HepG2 (cell line): Measurements from ENCODE around the gene ARCN1. TPM values are rescaled to one million over a fixed set of nuclear protein-coding genes. Genes with fewer than 3 reads are reported as not detected.
A peak's percentile ranks its signal among the peaks of the same experiment; 100 is the strongest.

Experiments used
- AKAP8 ChIP-seq: sonication (generic); formaldehyde crosslinking; IDR thresholded peaks from 2 replicates; pipeline ENCODE4 v1.5.1; 2020; ENCODE audit warnings: mild to moderate bottlenecking, missing genetic modification reagents
- ARNTL ChIP-seq: sonication (generic); formaldehyde crosslinking; IDR thresholded peaks from 2 replicates; pipeline ENCODE4 v1.4.0; 2020; ENCODE audit warnings: mild to moderate bottlenecking, missing genetic modification reagents
- CBFB ChIP-seq: sonication (generic); formaldehyde crosslinking; IDR thresholded peaks from 2 replicates; pipeline ENCODE4 v1.4.0; 2020; ENCODE audit warnings: missing genetic modification reagents
- GABPB1 ChIP-seq: IDR thresholded peaks from 2 replicates; pipeline ENCODE4 v1.6.1; 2016; ENCODE audit warnings: mild to moderate bottlenecking, missing genetic modification reagents, moderate library complexity, missing compliant biosample characterization
- ISL2 ChIP-seq: sonication (generic); formaldehyde crosslinking; IDR thresholded peaks from 2 replicates; pipeline ENCODE4 v1.5.0; 2020; ENCODE audit warnings: missing genetic modification reagents
- MAFK ChIP-seq, 2 experiments: IDR thresholded peaks in 1 of 2; conservative IDR thresholded peaks in 1 of 2; 2 replicates each; pipeline ENCODE4 v1.6.1; 2011; ENCODE audit warnings: improper control_type of control experiment in 2 of 2, low read length in 2 of 2
- MEIS2 ChIP-seq: sonication (generic); formaldehyde crosslinking; IDR thresholded peaks from 2 replicates; pipeline ENCODE4 v1.9.0; 2021; ENCODE audit warnings: mild to moderate bottlenecking, missing genetic modification reagents
- NFATC3 ChIP-seq: sonication (generic); formaldehyde crosslinking; IDR thresholded peaks from 2 replicates; pipeline ENCODE4 v1.5.1; 2020; ENCODE audit warnings: mild to moderate bottlenecking, missing genetic modification reagents
- PCBP2 ChIP-seq: fragments of 200-400 bp; formaldehyde crosslinking; optimal IDR thresholded peaks from 2 replicates; pipeline ENCODE3; 2018; ENCODE audit warnings: low read length, low read depth; ENCODE audit not compliant: poor library complexity, severe bottlenecking
- PRMT3 ChIP-seq: sonication (generic); formaldehyde crosslinking; IDR thresholded peaks from 2 replicates; pipeline ENCODE4 v1.8.1; 2022; ENCODE audit warnings: low read depth, mild to moderate bottlenecking, moderate library complexity, missing genetic modification reagents, borderline replicate concordance
- RAD51 ChIP-seq: fragments of 450-650 bp; IDR thresholded peaks from 2 replicates; pipeline ENCODE4 v1.6.1; 2016; ENCODE audit warnings: borderline replicate concordance
- SAP130 ChIP-seq: IDR thresholded peaks from 2 replicates; pipeline ENCODE4 v1.6.1; 2016; ENCODE audit warnings: low read depth
- TEAD2 ChIP-seq: sonication (generic); formaldehyde crosslinking; IDR thresholded peaks from 2 replicates; pipeline ENCODE4 v1.9.0; 2021; ENCODE audit warnings: missing genetic modification reagents
- TMF1 ChIP-seq: sonication (generic); formaldehyde crosslinking; IDR thresholded peaks from 2 replicates; pipeline ENCODE4 v1.8.1; 2022; ENCODE audit warnings: low read depth, missing genetic modification reagents
- TP53 ChIP-seq: sonication (generic); formaldehyde crosslinking; conservative IDR thresholded peaks from 2 replicates; pipeline ENCODE4 v1.4.0; 2020; ENCODE audit warnings: missing genetic modification reagents
- YEATS2 ChIP-seq: sonication (generic); formaldehyde crosslinking; IDR thresholded peaks from 2 replicates; pipeline ENCODE4 v1.4.0; 2020; ENCODE audit warnings: missing genetic modification reagents, borderline replicate concordance
- ZFP62 ChIP-seq: sonication (generic); formaldehyde crosslinking; IDR thresholded peaks from 2 replicates; pipeline ENCODE4 v1.4.0; 2020; ENCODE audit warnings: missing genetic modification reagents
- ZNF121 ChIP-seq: sonication (generic); formaldehyde crosslinking; IDR thresholded peaks from 2 replicates; pipeline ENCODE4 v1.5.0; 2020; ENCODE audit warnings: mild to moderate bottlenecking, missing genetic modification reagents
- polyA plus RNA-seq, 8 experiments: library from polyadenylated mRNA; depleted of rRNA in 3 of 8; stranded (reverse) in 7 of 8; unstranded in 1 of 8; fragments of >200 nt; fragmentation: Illumina TruSeq in 4 of 8; extraction: Trizol in 4 of 8; gene quantifications; 2 replicates each; pipeline versions ENCODE4 v1.2.1 to v1.2.3, GENCODE V29; 2011 to 2016; ENCODE audit warnings: low read depth in 4 of 8, missing spikeins in 1 of 8, mixed read lengths in 1 of 8; ENCODE audit not compliant: insufficient read depth in 1 of 8
- total RNA-seq, 5 experiments: library from RNA; depleted of rRNA; stranded (reverse); fragments of >200 nt; fragmentation: Illumina TruSeq; extraction: Trizol; gene quantifications; 2 replicates each; pipeline ENCODE4 v1.2.3, GENCODE V29; 2016; ENCODE audit warnings: low read depth in 1 of 5
- TF ChIP-seq, protein P1 (sequence below): sonication (generic); formaldehyde crosslinking; IDR thresholded peaks from 2 replicates; pipeline ENCODE4 v1.5.1; 2020; ENCODE audit warnings: mild to moderate bottlenecking, missing genetic modification reagents, borderline replicate concordance
- TF ChIP-seq, protein P2 (sequence below): sonication (generic); formaldehyde crosslinking; IDR thresholded peaks from 2 replicates; pipeline ENCODE4 v1.4.0; 2020; ENCODE audit warnings: mild to moderate bottlenecking, low read depth, missing genetic modification reagents
- TF ChIP-seq, protein P3 (sequence below): sonication (generic); formaldehyde crosslinking; IDR thresholded peaks from 2 replicates; pipeline ENCODE4 v1.5.0; 2020; ENCODE audit warnings: mild to moderate bottlenecking, low read depth, missing genetic modification reagents, borderline replicate concordance
- TF ChIP-seq, protein P4 (sequence below): sonication (generic); formaldehyde crosslinking; conservative IDR thresholded peaks from 2 replicates; pipeline ENCODE4 v1.4.0; 2020; ENCODE audit warnings: missing genetic modification reagents

The ARCN1 gene
- total and polyA plus RNA-seq, 2 of the 13 experiments (the other 11 are each of a cell fraction or from before 2014, with no cell fraction given), result 148 to 200 TPM

DNA sequence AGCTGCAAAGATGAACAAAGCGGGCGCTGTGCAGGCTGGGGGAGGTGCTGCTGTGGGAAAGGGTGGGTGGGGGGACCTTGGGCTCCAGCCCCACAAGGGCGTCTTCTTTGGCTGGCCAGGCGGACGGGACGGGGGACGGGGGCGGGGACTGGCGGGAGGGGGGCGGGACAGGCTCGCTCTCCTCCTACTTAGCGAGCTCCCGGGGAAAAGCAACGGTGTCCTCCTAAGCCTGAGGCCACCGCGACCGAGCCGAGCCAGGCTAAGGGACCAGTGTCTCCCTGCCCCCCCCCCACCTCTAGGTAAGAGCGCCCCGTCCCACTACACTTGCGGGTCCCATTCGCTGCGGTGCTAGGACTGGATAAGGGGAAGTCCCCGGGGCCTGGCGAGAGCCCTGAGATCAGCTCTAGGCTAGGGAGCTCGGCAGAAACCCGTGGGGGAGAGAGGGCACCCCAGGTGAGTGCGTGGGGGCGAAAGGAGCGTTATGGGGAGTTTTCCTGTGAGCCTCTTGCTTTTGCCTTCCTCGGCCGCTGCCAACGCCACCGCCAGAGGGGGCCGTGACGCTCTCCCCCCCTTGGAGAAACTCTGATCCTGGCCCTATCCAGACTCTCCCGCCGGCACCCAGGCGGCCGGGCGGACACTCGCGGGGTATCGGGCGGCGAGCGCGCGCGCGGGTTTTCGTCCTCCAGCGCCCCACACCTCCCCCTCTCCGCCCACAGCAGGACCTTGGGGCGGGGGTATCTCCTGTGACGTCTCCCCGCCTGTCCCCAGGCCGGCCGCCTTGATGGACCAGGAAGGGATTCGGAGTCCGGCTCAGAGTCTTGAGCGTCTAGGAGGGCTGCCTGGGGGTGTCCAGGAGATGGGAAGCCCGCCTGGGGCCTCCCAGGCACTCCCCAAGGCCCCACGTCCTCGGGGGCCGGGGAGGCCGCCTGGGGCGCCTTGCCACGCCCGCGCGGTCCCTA is 35.5 kb downstream of the ARCN1 start, which contains the start of gene PHLDB1 (continued):
- TF ChIP-seq, protein P1, sequence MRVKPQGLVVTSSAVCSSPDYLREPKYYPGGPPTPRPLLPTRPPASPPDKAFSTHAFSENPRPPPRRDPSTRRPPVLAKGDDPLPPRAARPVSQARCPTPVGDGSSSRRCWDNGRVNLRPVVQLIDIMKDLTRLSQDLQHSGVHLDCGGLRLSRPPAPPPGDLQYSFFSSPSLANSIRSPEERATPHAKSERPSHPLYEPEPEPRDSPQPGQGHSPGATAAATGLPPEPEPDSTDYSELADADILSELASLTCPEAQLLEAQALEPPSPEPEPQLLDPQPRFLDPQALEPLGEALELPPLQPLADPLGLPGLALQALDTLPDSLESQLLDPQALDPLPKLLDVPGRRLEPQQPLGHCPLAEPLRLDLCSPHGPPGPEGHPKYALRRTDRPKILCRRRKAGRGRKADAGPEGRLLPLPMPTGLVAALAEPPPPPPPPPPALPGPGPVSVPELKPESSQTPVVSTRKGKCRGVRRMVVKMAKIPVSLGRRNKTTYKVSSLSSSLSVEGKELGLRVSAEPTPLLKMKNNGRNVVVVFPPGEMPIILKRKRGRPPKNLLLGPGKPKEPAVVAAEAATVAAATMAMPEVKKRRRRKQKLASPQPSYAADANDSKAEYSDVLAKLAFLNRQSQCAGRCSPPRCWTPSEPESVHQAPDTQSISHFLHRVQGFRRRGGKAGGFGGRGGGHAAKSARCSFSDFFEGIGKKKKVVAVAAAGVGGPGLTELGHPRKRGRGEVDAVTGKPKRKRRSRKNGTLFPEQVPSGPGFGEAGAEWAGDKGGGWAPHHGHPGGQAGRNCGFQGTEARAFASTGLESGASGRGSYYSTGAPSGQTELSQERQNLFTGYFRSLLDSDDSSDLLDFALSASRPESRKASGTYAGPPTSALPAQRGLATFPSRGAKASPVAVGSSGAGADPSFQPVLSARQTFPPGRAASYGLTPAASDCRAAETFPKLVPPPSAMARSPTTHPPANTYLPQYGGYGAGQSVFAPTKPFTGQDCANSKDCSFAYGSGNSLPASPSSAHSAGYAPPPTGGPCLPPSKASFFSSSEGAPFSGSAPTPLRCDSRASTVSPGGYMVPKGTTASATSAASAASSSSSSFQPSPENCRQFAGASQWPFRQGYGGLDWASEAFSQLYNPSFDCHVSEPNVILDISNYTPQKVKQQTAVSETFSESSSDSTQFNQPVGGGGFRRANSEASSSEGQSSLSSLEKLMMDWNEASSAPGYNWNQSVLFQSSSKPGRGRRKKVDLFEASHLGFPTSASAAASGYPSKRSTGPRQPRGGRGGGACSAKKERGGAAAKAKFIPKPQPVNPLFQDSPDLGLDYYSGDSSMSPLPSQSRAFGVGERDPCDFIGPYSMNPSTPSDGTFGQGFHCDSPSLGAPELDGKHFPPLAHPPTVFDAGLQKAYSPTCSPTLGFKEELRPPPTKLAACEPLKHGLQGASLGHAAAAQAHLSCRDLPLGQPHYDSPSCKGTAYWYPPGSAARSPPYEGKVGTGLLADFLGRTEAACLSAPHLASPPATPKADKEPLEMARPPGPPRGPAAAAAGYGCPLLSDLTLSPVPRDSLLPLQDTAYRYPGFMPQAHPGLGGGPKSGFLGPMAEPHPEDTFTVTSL (CRISPR knock-in tag), result 0 out of 2 replicates have a peak, but pooled peaks have one; percentile 22
- TF ChIP-seq PRMT3 (CRISPR knock-in tag) (no peak), YEATS2 (CRISPR knock-in tag) (no peak), PCBP2 (no peak), TEAD2 (CRISPR knock-in tag) (no peak), CBFB (CRISPR knock-in tag) (no peak), AKAP8 (no peak; the same call in 1 of the 2 replicates), GABPB1 (peak; percentile 45; the same call in 1 of the 2 replicates), ARNTL (CRISPR knock-in tag) (no peak), RAD51 (no peak), ZFP62 (no peak), NFATC3 (CRISPR knock-in tag) (no peak), ISL2 (CRISPR knock-in tag) (no peak), ZNF121 (CRISPR knock-in tag) (no peak), MAFK (conservative IDR thresholded peaks at IDR 0.05 in 1 of 2, IDR thresholded peaks at IDR 0.05 in 1 of 2; ENCODE audit: low read length in 2 of 2) (no peak), SAP130 (CRISPR knock-in tag) (no peak), TP53 (CRISPR knock-in tag) (no peak), MEIS2 (CRISPR knock-in tag) (no peak), TMF1 (CRISPR knock-in tag) (no peak)
- TF ChIP-seq, protein P2, sequence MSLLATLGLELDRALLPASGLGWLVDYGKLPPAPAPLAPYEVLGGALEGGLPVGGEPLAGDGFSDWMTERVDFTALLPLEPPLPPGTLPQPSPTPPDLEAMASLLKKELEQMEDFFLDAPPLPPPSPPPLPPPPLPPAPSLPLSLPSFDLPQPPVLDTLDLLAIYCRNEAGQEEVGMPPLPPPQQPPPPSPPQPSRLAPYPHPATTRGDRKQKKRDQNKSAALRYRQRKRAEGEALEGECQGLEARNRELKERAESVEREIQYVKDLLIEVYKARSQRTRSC (CRISPR knock-in tag), result no peak
- TF ChIP-seq, protein P3, sequence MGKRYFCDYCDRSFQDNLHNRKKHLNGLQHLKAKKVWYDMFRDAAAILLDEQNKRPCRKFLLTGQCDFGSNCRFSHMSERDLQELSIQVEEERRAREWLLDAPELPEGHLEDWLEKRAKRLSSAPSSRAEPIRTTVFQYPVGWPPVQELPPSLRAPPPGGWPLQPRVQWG (CRISPR knock-in tag), result no peak
- TF ChIP-seq, protein P4, sequence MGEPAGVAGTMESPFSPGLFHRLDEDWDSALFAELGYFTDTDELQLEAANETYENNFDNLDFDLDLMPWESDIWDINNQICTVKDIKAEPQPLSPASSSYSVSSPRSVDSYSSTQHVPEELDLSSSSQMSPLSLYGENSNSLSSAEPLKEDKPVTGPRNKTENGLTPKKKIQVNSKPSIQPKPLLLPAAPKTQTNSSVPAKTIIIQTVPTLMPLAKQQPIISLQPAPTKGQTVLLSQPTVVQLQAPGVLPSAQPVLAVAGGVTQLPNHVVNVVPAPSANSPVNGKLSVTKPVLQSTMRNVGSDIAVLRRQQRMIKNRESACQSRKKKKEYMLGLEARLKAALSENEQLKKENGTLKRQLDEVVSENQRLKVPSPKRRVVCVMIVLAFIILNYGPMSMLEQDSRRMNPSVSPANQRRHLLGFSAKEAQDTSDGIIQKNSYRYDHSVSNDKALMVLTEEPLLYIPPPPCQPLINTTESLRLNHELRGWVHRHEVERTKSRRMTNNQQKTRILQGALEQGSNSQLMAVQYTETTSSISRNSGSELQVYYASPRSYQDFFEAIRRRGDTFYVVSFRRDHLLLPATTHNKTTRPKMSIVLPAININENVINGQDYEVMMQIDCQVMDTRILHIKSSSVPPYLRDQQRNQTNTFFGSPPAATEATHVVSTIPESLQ (CRISPR knock-in tag), result no peak
